ENCODE results near the gene PRKN.
"Not testable (repeated sequence)": the region's sequence is repeated elsewhere in the genome, so short reads cannot be mapped to it uniquely, and the experiment has no call there.

PRKN gene

GRCh38 chr6:162533009-162533400, 194.6 kb downstream of the PRKN start:
- DNase-seq (ENCODE audit: low read depth) = no peak

GRCh38 chr6:162532283-162533008, 195.1 kb downstream of the PRKN start:
- DNase-seq (ENCODE audit: low read depth) = no peak

GRCh38 chr6:162531391-162531790, 196.2 kb downstream of the PRKN start:
- not testable (repeated sequence) for DNase-seq (ENCODE audit: low read depth)

- no peak for DNase-seq (ENCODE audit: low read depth)
Observed at GRCh38 chr6:162528538-162528937, 199.0 kb downstream of the PRKN start.

GRCh38 chr6:162526960-162527359, 200.6 kb downstream of the PRKN start:
- no peak for DNase-seq (ENCODE audit: low read depth)

GRCh38 chr6:162525181-162525580, 202.4 kb downstream of the PRKN start:
- no peak for DNase-seq (ENCODE audit: low read depth)

- no peak for DNase-seq (ENCODE audit: low read depth)
Observed at GRCh38 chr6:162512744-162513143, 214.8 kb downstream of the PRKN start.

- DNase-seq (ENCODE audit: low read depth) = no peak
Observed at GRCh38 chr6:162497389-162497788, 230.2 kb downstream of the PRKN start.

- DNase-seq (ENCODE audit: low read depth) = no peak
Observed at GRCh38 chr6:162493917-162494316, 233.6 kb downstream of the PRKN start.

- no peak for DNase-seq (ENCODE audit: low read depth)
Observed at GRCh38 chr6:162491637-162492036, 235.9 kb downstream of the PRKN start.

- no peak for DNase-seq (ENCODE audit: low read depth)
Observed at GRCh38 chr6:162489101-162489976, 238.2 kb downstream of the PRKN start.

- no peak for DNase-seq (ENCODE audit: low read depth)
Observed at GRCh38 chr6:162488444-162488843, 239.1 kb downstream of the PRKN start.

- no peak for DNase-seq (ENCODE audit: low read depth)
Observed at GRCh38 chr6:162485464-162485863, 242.1 kb downstream of the PRKN start.

GRCh38 chr6:162481938-162482337, 245.6 kb downstream of the PRKN start:
- DNase-seq (ENCODE audit: low read depth) = no peak

GRCh38 chr6:162481320-162481719, 246.2 kb downstream of the PRKN start:
- DNase-seq (ENCODE audit: low read depth) = no peak

- no peak for DNase-seq (ENCODE audit: low read depth)
Observed at GRCh38 chr6:162478192-162478671, 249.3 kb downstream of the PRKN start.

GRCh38 chr6:162474722-162475121, 252.8 kb downstream of the PRKN start:
- DNase-seq (ENCODE audit: low read depth) = no peak

- no peak for DNase-seq (ENCODE audit: low read depth)
Observed at GRCh38 chr6:162471842-162472241, 255.7 kb downstream of the PRKN start.

GRCh38 chr6:162468326-162468725, 259.2 kb downstream of the PRKN start:
- no peak for DNase-seq (ENCODE audit: low read depth)

GRCh38 chr6:162467679-162468078, 259.9 kb downstream of the PRKN start:
- no peak for DNase-seq (ENCODE audit: low read depth)

- DNase-seq (ENCODE audit: low read depth) = no peak
Observed at GRCh38 chr6:162463576-162463975, 264.0 kb downstream of the PRKN start.

- DNase-seq (ENCODE audit: low read depth) = no peak
Observed at GRCh38 chr6:162459985-162460384, 267.6 kb downstream of the PRKN start.

GRCh38 chr6:162450358-162450757, 277.2 kb downstream of the PRKN start:
- DNase-seq (ENCODE audit: low read depth) = no peak

Measured in HS-27A (cell line).